Mesothelial cell of epicardium (in vitro differentiated cells): ENCODE results near the gene GPR12. TPM values are rescaled to one million over a fixed set of nuclear protein-coding genes. Genes with fewer than 3 reads are reported as not detected.

Source experiments
- DNase-seq, 2 experiments: peaks; one replicate each; pipeline ENCODE4 v3.0.0; 2021; ENCODE audit warnings: low spot score in 2 of 2; ENCODE audit not compliant: unreplicated experiment in 2 of 2
- H3K27ac Mint-ChIP-seq: 2 replicates; pipeline ENCODE4 v1.8.0; 2021; ENCODE audit warnings: mixed read lengths
- H3K27me3 Mint-ChIP-seq: 2 replicates; pipeline ENCODE4 v1.8.0; 2021; ENCODE audit warnings: low read depth, mixed read lengths
- H3K36me3 Mint-ChIP-seq: 2 replicates; pipeline ENCODE4 v1.8.0; 2021; ENCODE audit warnings: mixed read lengths
- H3K4me1 Mint-ChIP-seq: 2 replicates; pipeline ENCODE4 v1.8.0; 2021; ENCODE audit warnings: mixed read lengths
- H3K4me3 Mint-ChIP-seq: 2 replicates; pipeline ENCODE4 v1.8.0; 2021; ENCODE audit warnings: mild to moderate bottlenecking, moderate library complexity, mixed read lengths
- H3K9me3 Mint-ChIP-seq: 2 replicates; pipeline ENCODE4 v1.8.0; 2021; ENCODE audit warnings: mixed read lengths
- CTCF ChIP-seq: fragments of 200-600 bp; sonication (generic); IDR thresholded peaks from one replicate; pipeline ENCODE4 v1.5.0; 2021; ENCODE audit warnings: antibody characterized with exemption; ENCODE audit not compliant: unreplicated experiment
- total RNA-seq: library from RNA; stranded (reverse); gene quantifications from 3 replicates; pipeline ENCODE4 v1.2.1, GENCODE V29; 2021

The GPR12 gene
- total RNA-seq, 1 donor from 2014 or later = not detected

GRCh38 chr13:26716984-26717383 lies 43.6 kb downstream of the GPR12 start:
- Mint-ChIP-seq H3K4me3 (no peak overlapping the region), H3K27me3 (peaks cover 26% of the 10 kb centered on the region), H3K27ac (no peak overlapping the region), H3K36me3 (peaks cover 2% of the 10 kb centered on the region), H3K4me1 (no peaks in the 10 kb centered on the region), H3K9me3 (peaks cover 13% of the 10 kb centered on the region)
- TF ChIP-seq CTCF = no peak
- no peak for DNase-seq

GRCh38 chr13:26713341-26713740 lies 47.2 kb downstream of the GPR12 start:
- peaks cover 2% of the 10 kb centered on the region for H3K36me3 Mint-ChIP-seq
- no peak for TF ChIP-seq CTCF
- peaks cover 13% of the 10 kb centered on the region for H3K9me3 Mint-ChIP-seq
- H3K4me1 Mint-ChIP-seq = no peaks in the 10 kb centered on the region
- DNase-seq = no peak
- peaks cover 15% of the 10 kb centered on the region for H3K27me3 Mint-ChIP-seq
- no peak overlapping the region for H3K27ac Mint-ChIP-seq
- no peak overlapping the region for H3K4me3 Mint-ChIP-seq

- no peak for TF ChIP-seq CTCF
- peaks cover 13% of the 10 kb centered on the region for H3K27me3 Mint-ChIP-seq
- no peak overlapping the region for H3K27ac Mint-ChIP-seq
- no peak overlapping the region for H3K4me3 Mint-ChIP-seq
- H3K9me3 Mint-ChIP-seq = peaks cover 13% of the 10 kb centered on the region
- H3K4me1 Mint-ChIP-seq = no peaks in the 10 kb centered on the region
- peaks cover 2% of the 10 kb centered on the region for H3K36me3 Mint-ChIP-seq
- DNase-seq = no peak
Observed at GRCh38 chr13:26711211-26711610, 49.4 kb downstream of the GPR12 start.

- Mint-ChIP-seq H3K27me3 (peaks cover 14% of the 10 kb centered on the region), H3K36me3 (peaks cover 2% of the 10 kb centered on the region), H3K27ac (no peak overlapping the region), H3K4me3 (no peak overlapping the region), H3K9me3 (peaks cover 13% of the 10 kb centered on the region), H3K4me1 (no peaks in the 10 kb centered on the region)
- no peak for DNase-seq
- no peak for TF ChIP-seq CTCF
Observed at GRCh38 chr13:26710166-26710565, 50.4 kb downstream of the GPR12 start.

GRCh38 chr13:26709461-26709860 lies 51.1 kb downstream of the GPR12 start:
- no peak for DNase-seq
- Mint-ChIP-seq H3K36me3 (peaks cover 2% of the 10 kb centered on the region), H3K27ac (no peak overlapping the region), H3K27me3 (peaks cover 16% of the 10 kb centered on the region), H3K9me3 (peaks cover 13% of the 10 kb centered on the region), H3K4me3 (no peak overlapping the region), H3K4me1 (no peaks in the 10 kb centered on the region)
- TF ChIP-seq CTCF = no peak

GRCh38 chr13:26708007-26708297 lies 52.6 kb downstream of the GPR12 start:
- peaks cover 9% of the 10 kb centered on the region for H3K9me3 Mint-ChIP-seq
- peaks cover 21% of the 10 kb centered on the region for H3K27me3 Mint-ChIP-seq
- H3K4me3 Mint-ChIP-seq = no peak overlapping the region
- no peak for DNase-seq
- TF ChIP-seq CTCF = no peak
- no peak overlapping the region for H3K27ac Mint-ChIP-seq
- no peaks in the 10 kb centered on the region for H3K4me1 Mint-ChIP-seq
- peaks cover 2% of the 10 kb centered on the region for H3K36me3 Mint-ChIP-seq
